GM18861 (cell line): Measurements from ENCODE around the gene ST6GAL1.
"Not testable (repeated sequence)": the region's sequence is repeated elsewhere in the genome, so short reads cannot be mapped to it uniquely, and the experiment has no call there.

Experiments
- ATAC-seq: cut with Tn5 transposase; IDR thresholded peaks from one replicate; pipeline ENCODE4 v1.9.1; 2021; ENCODE audit not compliant: unreplicated experiment

Gene ST6GAL1

GRCh38 chr3:187017511-187018230 lies 87.3 kb downstream of the ST6GAL1 start:
- no peak for ATAC-seq

GRCh38 chr3:187019542-187020072 lies 89.3 kb downstream of the ST6GAL1 start:
- no peak for ATAC-seq

GRCh38 chr3:187020376-187020775 lies 90.0 kb downstream of the ST6GAL1 start:
- ATAC-seq, result no peak

GRCh38 chr3:187021748-187022402 lies 91.5 kb downstream of the ST6GAL1 start:
- peak; percentile 50 for ATAC-seq

- ATAC-seq, result no peak
Observed at GRCh38 chr3:187022403-187023029, 92.2 kb downstream of the ST6GAL1 start.

GRCh38 chr3:187023340-187023739 lies 93.0 kb downstream of the ST6GAL1 start:
- ATAC-seq, result not testable (repeated sequence)

- ATAC-seq, result no peak
Observed at GRCh38 chr3:187024536-187025226, 94.4 kb downstream of the ST6GAL1 start.

GRCh38 chr3:187025254-187025655 lies 94.9 kb downstream of the ST6GAL1 start:
- no peak for ATAC-seq

- peak; percentile 35 for ATAC-seq
Observed at GRCh38 chr3:187025656-187026316, 95.5 kb downstream of the ST6GAL1 start.

- no peak for ATAC-seq
Observed at GRCh38 chr3:187026317-187026670, 96.0 kb downstream of the ST6GAL1 start.

- no peak for ATAC-seq
Observed at GRCh38 chr3:187027531-187028278, 97.4 kb downstream of the ST6GAL1 start.

GRCh38 chr3:187031934-187032333 lies 101.6 kb downstream of the ST6GAL1 start:
- ATAC-seq, result no peak

GRCh38 chr3:187036394-187036793 lies 106.1 kb downstream of the ST6GAL1 start:
- ATAC-seq, result no peak

GRCh38 chr3:187039100-187039722 lies 108.9 kb downstream of the ST6GAL1 start:
- no peak for ATAC-seq

- ATAC-seq, result no peak
Observed at GRCh38 chr3:187039723-187040414, 109.5 kb downstream of the ST6GAL1 start.

- no peak for ATAC-seq
Observed at GRCh38 chr3:187040516-187041361, 110.4 kb downstream of the ST6GAL1 start.

- peak; percentile 55 for ATAC-seq
Observed at GRCh38 chr3:187041362-187042307, 111.3 kb downstream of the ST6GAL1 start.
